Mononuclear cell (primary cell): ENCODE results near the gene FTL. TPM values are rescaled to one million over a fixed set of nuclear protein-coding genes. Genes with fewer than 3 reads are reported as not detected.

Experiments
- H3K27me3 ChIP-seq: 2 replicates; pipeline ENCODE4 v1.6.0; 2011; ENCODE audit warnings: low read length, control low read depth; ENCODE audit not compliant: insufficient read depth
- H3K4me1 ChIP-seq: 2 replicates; pipeline ENCODE4 v1.5.1; 2011; ENCODE audit warnings: mild to moderate bottlenecking, low read length, control low read depth; ENCODE audit not compliant: insufficient read depth
- H3K4me3 ChIP-seq: 2 replicates; pipeline ENCODE4 v1.5.1; 2011; ENCODE audit warnings: mild to moderate bottlenecking, low read length, moderate library complexity
- H3K9me3 ChIP-seq: 2 replicates; pipeline ENCODE4 v1.5.1; 2011; ENCODE audit warnings: low read depth, mild to moderate bottlenecking, control low read depth, low read length
- total RNA-seq: library from RNA; depleted of rRNA; stranded (reverse); fragments of >200 nt; gene quantifications from one replicate; pipeline ENCODE4 v1.2.3, GENCODE V29; 2012

The FTL gene
- total RNA-seq, 1 donor = 2,689 TPM

- Histone ChIP-seq H3K4me1 (peaks cover 45% of the 10 kb centered on the region), H3K9me3 (no peaks in the 10 kb centered on the region), H3K4me3 (peak overlapping the region; percentile 96)
Measured at GRCh38 chr19:48955308-48955958, 9.7 kb upstream of the FTL start.

GRCh38 chr19:48958006-48958405, 7.1 kb upstream of the FTL start:
- Histone ChIP-seq H3K9me3 (no peaks in the 10 kb centered on the region), H3K4me3 (no peak overlapping the region), H3K27me3 (no peaks in the 10 kb centered on the region), H3K4me1 (peaks cover 68% of the 10 kb centered on the region)

More at GRCh38 chr19:48955308-48955958, 9.7 kb upstream of the FTL start:
- no peaks in the 10 kb centered on the region for H3K27me3 ChIP-seq

DNA sequence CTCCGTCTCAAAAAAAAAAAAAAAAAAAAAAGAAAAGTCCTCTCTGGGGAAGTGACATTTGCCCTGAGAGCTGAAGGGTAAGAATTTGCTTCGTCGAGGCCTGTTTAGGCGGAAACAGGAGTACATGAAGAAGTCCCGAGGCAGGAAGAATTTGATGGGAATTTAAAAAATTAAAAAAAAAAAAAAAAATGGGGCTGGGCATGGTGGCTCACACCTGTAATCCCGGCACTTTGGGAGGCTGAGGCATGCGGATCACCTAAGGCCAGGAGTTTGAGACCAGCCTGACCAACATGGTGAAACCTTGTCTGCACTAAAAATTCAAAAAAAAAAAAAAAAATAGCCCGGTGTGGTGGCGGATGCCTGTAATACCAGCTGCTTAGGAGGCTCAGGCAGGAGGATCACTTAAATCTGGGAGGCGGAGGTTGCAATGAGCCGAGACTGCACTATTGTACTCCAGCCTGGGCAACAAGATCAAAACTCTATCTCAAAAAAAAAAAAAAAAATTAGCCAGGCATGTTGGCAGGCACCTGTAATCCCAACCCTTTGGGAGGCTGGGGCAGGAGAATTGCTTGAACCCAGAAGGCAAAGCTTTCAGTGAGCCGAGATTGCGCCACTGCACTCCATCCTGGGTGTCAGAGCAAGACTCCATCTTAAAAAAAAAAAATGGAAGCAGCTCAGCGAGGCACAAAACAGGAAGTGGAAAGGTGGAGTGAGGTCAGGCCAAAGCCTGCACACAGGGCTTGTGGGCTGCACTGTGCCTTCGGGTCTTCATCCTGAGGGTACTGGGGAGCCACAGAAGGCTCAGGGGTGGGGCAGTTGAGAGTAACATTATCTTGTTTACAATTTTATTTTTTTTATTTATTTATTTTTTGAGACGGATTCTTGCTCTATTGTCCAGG, 5.5 kb upstream of the FTL start:
- no peaks in the 10 kb centered on the region for H3K9me3 ChIP-seq
- no peaks in the 10 kb centered on the region for H3K27me3 ChIP-seq
- no peak overlapping the region for H3K4me3 ChIP-seq
- peaks cover 79% of the 10 kb centered on the region for H3K4me1 ChIP-seq

- Histone ChIP-seq H3K9me3 (no peaks in the 10 kb centered on the region), H3K4me3 (no peak overlapping the region), H3K27me3 (no peaks in the 10 kb centered on the region), H3K4me1 (peaks cover 72% of the 10 kb centered on the region)
Measured at GRCh38 chr19:48961051-48961649, 4.0 kb upstream of the FTL start.

DNA sequence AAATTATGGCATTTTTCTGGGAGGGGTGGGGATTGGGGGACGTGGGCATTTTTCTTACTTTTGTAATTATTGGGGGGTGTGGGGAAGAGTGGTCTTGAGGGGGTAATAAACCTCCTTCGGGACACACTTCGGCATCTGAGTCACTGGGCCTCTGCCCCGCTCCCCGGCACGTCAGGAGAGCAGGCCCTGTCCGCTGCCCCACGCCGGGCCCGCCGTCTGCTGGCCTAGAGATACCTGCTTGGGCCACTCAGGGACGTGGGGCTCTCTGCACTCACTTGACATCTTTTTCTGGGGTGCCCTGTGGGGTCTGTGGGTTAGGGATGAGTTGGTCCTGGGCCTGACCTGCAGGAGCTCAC, 3.5 kb upstream of the FTL start:
- H3K4me1 ChIP-seq = peaks cover 73% of the 10 kb centered on the region

DNA sequence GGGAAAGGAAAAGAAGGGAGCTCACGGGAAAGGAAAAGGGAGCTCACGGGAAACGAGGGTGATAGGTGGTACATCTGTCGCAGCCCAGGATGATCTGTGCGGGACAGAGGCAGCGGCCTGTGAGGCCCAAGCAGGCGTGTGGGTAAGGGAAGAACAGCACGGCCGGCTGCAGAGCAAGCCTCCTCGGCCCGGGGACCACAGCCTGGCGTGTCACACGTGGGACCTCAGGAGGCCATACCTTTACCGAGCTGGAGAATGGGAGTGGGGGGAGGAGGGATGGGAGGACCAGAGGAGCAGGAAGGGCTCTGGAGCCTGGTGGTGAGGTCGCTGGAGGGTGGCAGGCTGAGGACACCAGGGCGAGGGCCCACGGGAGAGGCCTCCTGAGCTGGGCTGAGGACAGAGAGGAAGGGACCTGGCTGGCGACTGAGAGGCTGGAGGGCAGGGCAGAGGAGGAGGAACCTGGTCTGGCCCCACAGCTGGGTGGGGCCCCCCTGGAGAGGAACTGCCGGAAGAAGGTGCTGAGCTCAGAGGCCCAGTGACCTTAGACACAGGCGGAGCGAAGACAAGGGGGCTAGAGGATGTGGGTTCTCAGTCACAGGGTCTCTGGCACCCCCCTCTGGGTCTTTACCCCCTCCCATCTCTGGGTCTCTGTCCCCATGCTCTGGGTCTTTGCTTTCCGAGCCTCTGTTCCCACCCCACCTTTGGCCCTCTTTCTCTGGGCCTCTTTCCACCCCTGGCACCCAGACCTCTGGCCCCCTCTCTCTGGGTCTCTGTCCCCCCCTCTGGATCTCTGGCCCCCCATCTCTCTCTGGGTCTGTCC, 2.9 kb upstream of the FTL start:
- Histone ChIP-seq H3K4me3 (peak overlapping the region; percentile 26), H3K27me3 (no peaks in the 10 kb centered on the region), H3K4me1 (peaks cover 79% of the 10 kb centered on the region), H3K9me3 (no peaks in the 10 kb centered on the region)

More for the DNA sequence above, 3.5 kb upstream of the FTL start:
- no peak overlapping the region for H3K4me3 ChIP-seq
- H3K27me3 ChIP-seq = no peaks in the 10 kb centered on the region
- H3K9me3 ChIP-seq = no peaks in the 10 kb centered on the region

- Histone ChIP-seq H3K4me1 (peaks cover 85% of the 10 kb centered on the region), H3K4me3 (peak overlapping the region; percentile 26), H3K9me3 (no peaks in the 10 kb centered on the region), H3K27me3 (no peaks in the 10 kb centered on the region)
Measured at GRCh38 chr19:48962849-48963165, 2.3 kb upstream of the FTL start.

GRCh38 chr19:48963371-48964204, 1.5 kb upstream of the FTL start:
- peaks cover 87% of the 10 kb centered on the region for H3K4me1 ChIP-seq
- peak overlapping the region; percentile 42 for H3K4me3 ChIP-seq
- H3K9me3 ChIP-seq = no peaks in the 10 kb centered on the region
- no peaks in the 10 kb centered on the region for H3K27me3 ChIP-seq

DNA sequence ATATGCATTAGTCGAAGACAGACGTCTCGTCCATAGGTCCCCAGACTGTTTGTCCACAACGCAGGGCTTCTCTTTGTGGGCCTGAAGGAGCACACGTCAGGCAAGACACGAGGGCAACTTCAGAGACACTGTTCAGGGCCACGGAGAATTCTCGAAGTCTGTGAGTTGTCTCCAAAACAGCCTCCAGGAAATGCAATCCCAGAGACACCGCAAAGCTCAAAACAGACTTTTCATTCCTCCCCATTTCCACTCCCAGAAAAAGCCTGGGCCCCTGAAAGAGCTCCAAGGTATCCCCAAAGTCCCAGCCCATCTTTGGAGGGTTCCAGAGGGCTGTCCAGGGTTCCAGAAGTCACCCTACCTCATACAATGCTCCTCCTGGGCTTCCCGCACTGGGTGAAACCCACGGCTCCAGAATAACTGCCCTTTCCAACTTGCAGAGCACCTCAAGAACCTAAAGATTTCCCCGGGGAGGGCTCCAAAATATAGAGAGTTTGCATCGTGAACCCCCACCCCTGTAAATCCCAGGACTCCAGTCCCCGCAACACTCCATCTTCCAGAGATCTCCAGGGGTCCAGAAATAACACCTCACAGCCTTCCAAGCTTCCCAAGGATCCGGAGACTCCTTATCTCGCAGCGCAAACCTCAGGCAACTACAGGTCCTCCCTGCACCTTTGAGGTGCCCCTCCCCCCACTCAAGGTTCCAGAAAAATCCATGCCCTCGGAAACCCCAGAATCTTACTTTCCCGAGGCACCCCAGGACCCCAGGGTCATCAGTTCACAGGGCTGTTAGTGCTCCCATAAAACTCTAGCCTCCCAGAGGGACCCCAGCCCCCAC, 687 bp upstream of the FTL start:
- H3K27me3 ChIP-seq = no peaks in the 10 kb centered on the region
- no peaks in the 10 kb centered on the region for H3K9me3 ChIP-seq
- peaks cover 85% of the 10 kb centered on the region for H3K4me1 ChIP-seq
- peak overlapping the region; percentile 42 for H3K4me3 ChIP-seq

- H3K9me3 ChIP-seq = no peaks in the 10 kb centered on the region
- H3K27me3 ChIP-seq = no peaks in the 10 kb centered on the region
- peaks cover 74% of the 10 kb centered on the region for H3K4me1 ChIP-seq
- peak overlapping the region; percentile 98 for H3K4me3 ChIP-seq
Measured at GRCh38 chr19:48965806-48966540, 864 bp downstream of the FTL start.

- Histone ChIP-seq H3K4me3 (peak overlapping the region; percentile 98), H3K4me1 (peaks cover 68% of the 10 kb centered on the region), H3K27me3 (no peaks in the 10 kb centered on the region), H3K9me3 (no peaks in the 10 kb centered on the region)
Measured at GRCh38 chr19:48966541-48967345, 1.6 kb downstream of the FTL start.

- H3K27me3 ChIP-seq = no peaks in the 10 kb centered on the region
- peak overlapping the region; percentile 98 for H3K4me3 ChIP-seq
- peaks cover 60% of the 10 kb centered on the region for H3K4me1 ChIP-seq
- H3K9me3 ChIP-seq = no peaks in the 10 kb centered on the region
Measured at GRCh38 chr19:48967346-48968178, 2.5 kb downstream of the FTL start.
